A673 (cell line): ENCODE results near the gene SLC35D2. TPM values are rescaled to one million over a fixed set of nuclear protein-coding genes. Genes with fewer than 3 reads are reported as not detected.
"Not testable (repeated sequence)": the region's sequence is repeated elsewhere in the genome, so short reads cannot be mapped to it uniquely, and the experiment has no call there.

ENCODE experiments used
- BruUV-seq: library from RNA; stranded (reverse); fragments of 400-500 nt; replicated peaks from 2 replicates; lab custom pipeline; 2021; lab: Mats Ljungman, UMichigan
- CTCF ChIA-PET: fragments of 300-600 bp; sonication (Branson Sonifier 250); formaldehyde crosslinking; loops from one replicate; lab custom pipeline; 2022; ENCODE audit warnings: antibody characterized with exemption; lab: Charles Lee
- POLR2A ChIA-PET: fragments of 300-600 bp; sonication (Branson Sonifier 250); formaldehyde crosslinking; loops from one replicate; lab custom pipeline; 2022; ENCODE audit warnings: antibody characterized with exemption; ENCODE audit not compliant: low non-redundant PET; lab: Charles Lee
- DNase-seq: peaks from one replicate; pipeline ENCODE4 v3.0.0-alpha.2; 2015; ENCODE audit warnings: low spot score
- H3K27ac ChIP-seq: fragments of 200-600 bp; sonication (generic); 2 replicates; pipeline ENCODE4 v1.5.1; 2016; ENCODE audit warnings: mixed run types, low read depth, mild to moderate bottlenecking, mixed read lengths, antibody characterized with exemption, low read length; ENCODE audit not compliant: poor library complexity, severe bottlenecking
- H3K27me3 ChIP-seq: fragments of 200-600 bp; sonication (generic); replicated peaks from 2 replicates; pipeline ENCODE4 v1.6.1; 2017; ENCODE audit warnings: mixed run types, low read depth, mild to moderate bottlenecking, mixed read lengths, antibody characterized with exemption, low read length; ENCODE audit not compliant: insufficient read depth, poor library complexity
- H3K36me3 ChIP-seq: fragments of 200-600 bp; sonication (generic); 2 replicates; pipeline ENCODE4 v1.6.1; 2016; ENCODE audit warnings: mixed run types, mild to moderate bottlenecking, mixed read lengths, antibody characterized with exemption, low read length; ENCODE audit not compliant: insufficient read depth, poor library complexity, severe bottlenecking
- H3K4me1 ChIP-seq: fragments of 200-600 bp; sonication (generic); 2 replicates; pipeline ENCODE4 v1.6.1; 2017; ENCODE audit warnings: mixed run types, mild to moderate bottlenecking, mixed read lengths, antibody characterized with exemption, low read length; ENCODE audit not compliant: insufficient read depth, poor library complexity, severe bottlenecking
- H3K4me3 ChIP-seq: fragments of 200-600 bp; sonication (generic); 2 replicates; pipeline ENCODE4 v1.5.1; 2016; ENCODE audit warnings: low read depth, mixed run types, mild to moderate bottlenecking, mixed read lengths, low read length; ENCODE audit not compliant: poor library complexity, severe bottlenecking
- H3K9me3 ChIP-seq: fragments of 200-600 bp; sonication (generic); 2 replicates; pipeline ENCODE4 v1.6.1; 2016; ENCODE audit warnings: mixed run types, low read depth, mild to moderate bottlenecking, mixed read lengths, antibody characterized with exemption, low read length; ENCODE audit not compliant: poor library complexity, severe bottlenecking
- EZH2 ChIP-seq: fragments of 200-600 bp; sonication (generic); IDR thresholded peaks from 2 replicates; pipeline ENCODE4 v1.6.1; 2017; ENCODE audit warnings: borderline replicate concordance, low read depth, mild to moderate bottlenecking, mixed read lengths, antibody characterized with exemption, low read length; ENCODE audit not compliant: poor library complexity, severe bottlenecking
- intact Hi-C: fragments of 100-400 bp; cut with micrococcal nuclease; formaldehyde crosslinking; loops from one replicate; pipeline ENCODE4 v1.10.0; 2022; ENCODE audit not compliant: unreplicated experiment
- total RNA-seq: library from RNA; stranded (reverse); gene quantifications from 2 replicates; pipeline ENCODE4 v1.2.3, GENCODE V29; 2021
- TF ChIP-seq, protein P1 (sequence below): fragments of 300-800, 200-600 bp; sonication (generic); conservative IDR thresholded peaks from 2 replicates; pipeline ENCODE4 v1.5.1; 2017; ENCODE audit warnings: low read depth, mild to moderate bottlenecking, antibody characterized with exemption, low read length, moderate library complexity, mixed read lengths

Gene SLC35D2
- total RNA-seq, 1 experiment from 2014 or later, result 1.1 TPM

DNA sequence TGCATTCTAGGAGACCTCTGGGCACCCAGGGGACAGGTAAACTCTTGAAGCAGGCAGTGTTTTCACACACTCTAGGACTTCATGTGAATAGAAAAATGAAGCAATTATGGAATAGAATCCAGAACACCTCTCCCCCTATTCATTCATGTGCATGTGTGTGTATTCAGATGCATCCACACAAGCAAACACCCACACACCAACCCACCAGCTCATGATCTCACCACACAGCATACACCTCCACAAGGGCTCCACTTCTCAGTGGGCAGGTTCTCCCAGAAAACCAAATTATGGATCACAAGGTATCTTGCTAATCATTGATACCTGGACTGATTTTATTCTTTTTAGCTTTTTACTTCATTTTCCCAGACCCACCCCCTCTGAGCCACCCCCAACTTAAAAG, 60.3 kb downstream of the SLC35D2 start:
- no TSS peak for BruUV-seq
- H3K4me3 ChIP-seq, result no peak overlapping the region
- H3K27me3 ChIP-seq, result no peaks in the 10 kb centered on the region
- no peak overlapping the region for H3K27ac ChIP-seq
- CTCF ChIA-PET, result no interaction called here
- no peak for DNase-seq
- no peaks in the 10 kb centered on the region for H3K36me3 ChIP-seq
- H3K9me3 ChIP-seq, result no peaks in the 10 kb centered on the region
- H3K4me1 ChIP-seq, result no peaks in the 10 kb centered on the region
- POLR2A ChIA-PET, result no interaction called here
- TF ChIP-seq EZH2, result no peak
- TF ChIP-seq, protein P1, sequence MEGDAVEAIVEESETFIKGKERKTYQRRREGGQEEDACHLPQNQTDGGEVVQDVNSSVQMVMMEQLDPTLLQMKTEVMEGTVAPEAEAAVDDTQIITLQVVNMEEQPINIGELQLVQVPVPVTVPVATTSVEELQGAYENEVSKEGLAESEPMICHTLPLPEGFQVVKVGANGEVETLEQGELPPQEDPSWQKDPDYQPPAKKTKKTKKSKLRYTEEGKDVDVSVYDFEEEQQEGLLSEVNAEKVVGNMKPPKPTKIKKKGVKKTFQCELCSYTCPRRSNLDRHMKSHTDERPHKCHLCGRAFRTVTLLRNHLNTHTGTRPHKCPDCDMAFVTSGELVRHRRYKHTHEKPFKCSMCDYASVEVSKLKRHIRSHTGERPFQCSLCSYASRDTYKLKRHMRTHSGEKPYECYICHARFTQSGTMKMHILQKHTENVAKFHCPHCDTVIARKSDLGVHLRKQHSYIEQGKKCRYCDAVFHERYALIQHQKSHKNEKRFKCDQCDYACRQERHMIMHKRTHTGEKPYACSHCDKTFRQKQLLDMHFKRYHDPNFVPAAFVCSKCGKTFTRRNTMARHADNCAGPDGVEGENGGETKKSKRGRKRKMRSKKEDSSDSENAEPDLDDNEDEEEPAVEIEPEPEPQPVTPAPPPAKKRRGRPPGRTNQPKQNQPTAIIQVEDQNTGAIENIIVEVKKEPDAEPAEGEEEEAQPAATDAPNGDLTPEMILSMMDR, result no peak
- intact Hi-C loops, result no loop called here

DNA sequence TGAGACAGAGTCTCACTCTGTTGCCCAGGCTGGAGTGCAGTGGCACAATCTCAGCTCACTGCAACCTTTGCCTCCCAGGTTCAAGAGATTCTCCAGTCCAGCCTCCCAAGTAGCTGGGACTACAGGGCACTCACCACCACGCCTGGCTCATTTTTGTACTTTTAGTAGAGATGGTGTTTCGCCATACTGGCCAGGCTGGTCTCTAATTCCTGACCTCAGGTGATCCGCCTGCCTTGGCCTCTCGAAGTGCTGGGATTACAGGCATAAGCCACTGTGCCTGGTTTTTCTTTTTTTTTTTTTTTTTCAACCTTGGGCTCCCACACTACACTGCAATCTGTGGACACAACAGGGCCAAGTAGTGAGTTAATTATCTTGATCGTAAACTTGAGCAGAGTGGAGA, 60.8 kb downstream of the SLC35D2 start:
- POLR2A ChIA-PET, H3K36me3 ChIP-seq, DNase-seq, H3K4me1 ChIP-seq, H3K9me3 ChIP-seq, CTCF ChIA-PET, H3K27ac ChIP-seq, H3K27me3 ChIP-seq, H3K4me3 ChIP-seq, intact Hi-C loops, BruUV-seq: not testable (repeated sequence)

DNA sequence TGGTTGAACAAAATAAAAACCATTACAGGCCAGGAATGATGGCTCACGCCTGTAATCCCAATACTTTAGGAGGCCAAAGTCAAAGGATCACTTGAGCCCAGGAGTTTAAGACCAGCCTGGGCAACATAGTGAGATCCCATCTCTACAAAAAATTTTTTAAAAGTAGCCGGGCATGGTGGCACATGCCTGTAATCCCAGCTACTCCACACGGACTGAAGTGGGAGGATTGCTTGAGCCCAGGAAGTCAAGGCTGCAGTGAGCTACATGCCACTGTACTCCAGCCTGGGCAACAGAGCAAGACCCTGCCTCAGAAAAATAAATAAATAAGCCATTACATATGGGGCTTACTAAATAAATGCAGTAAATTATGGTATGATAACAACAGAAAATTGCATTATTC, 61.3 kb downstream of the SLC35D2 start:
- CTCF ChIA-PET, POLR2A ChIA-PET, H3K27me3 ChIP-seq, BruUV-seq, H3K27ac ChIP-seq, H3K4me1 ChIP-seq, H3K36me3 ChIP-seq, H3K9me3 ChIP-seq, DNase-seq, intact Hi-C loops, H3K4me3 ChIP-seq: not testable (repeated sequence)

DNA sequence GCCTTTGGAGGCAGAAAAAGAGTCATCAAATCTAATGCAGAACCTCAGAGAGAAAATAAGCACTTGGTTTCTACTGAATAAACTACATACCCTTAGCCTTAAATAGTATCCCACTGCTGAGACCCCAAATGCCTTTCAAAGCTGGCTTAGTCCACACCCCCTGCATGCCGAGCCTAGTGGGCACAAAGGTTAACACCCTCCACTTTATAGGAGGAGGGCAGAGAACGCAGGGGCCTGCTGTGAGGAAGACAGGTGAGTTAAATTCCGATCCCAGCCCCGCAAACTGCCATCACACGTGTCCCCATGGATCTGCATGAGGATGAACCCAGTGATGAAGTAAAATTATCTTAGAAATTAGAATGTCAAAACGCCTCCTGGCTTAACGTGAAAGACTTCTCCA, 62.0 kb downstream of the SLC35D2 start:
- no peaks in the 10 kb centered on the region for H3K9me3 ChIP-seq
- no peaks in the 10 kb centered on the region for H3K36me3 ChIP-seq
- no peak for DNase-seq
- intact Hi-C loops, result no loop called here
- H3K4me3 ChIP-seq, result no peak overlapping the region
- H3K27ac ChIP-seq, result no peak overlapping the region
- no peaks in the 10 kb centered on the region for H3K27me3 ChIP-seq
- TF ChIP-seq, protein P1, result no peak
- TF ChIP-seq EZH2, result no peak
- no TSS peak for BruUV-seq
- ChIA-PET CTCF (no interaction called here), POLR2A (no interaction called here)
- H3K4me1 ChIP-seq, result no peaks in the 10 kb centered on the region
